WERI-Rb-1 (cell line): ENCODE results near the gene B3GNT7.

Source experiments
- DNase-seq: peaks from one replicate; pipeline ENCODE4 v3.0.0-alpha.2; 2020
- H3K27ac ChIP-seq: fragments of 250-450 bp; sonication (Bioruptor Pico); 2 replicates; pipeline ENCODE4 v1.5.1; 2020; ENCODE audit warnings: mild to moderate bottlenecking, moderate library complexity
- H3K27me3 ChIP-seq: fragments of 250-450 bp; sonication (Bioruptor Pico); 2 replicates; pipeline ENCODE4 v1.5.1; 2021; ENCODE audit warnings: mild to moderate bottlenecking, low read depth, moderate library complexity; ENCODE audit not compliant: insufficient read depth, severe bottlenecking
- H3K36me3 ChIP-seq: fragments of 250-450 bp; sonication (Bioruptor Pico); 2 replicates; pipeline ENCODE4 v1.5.1; 2020; ENCODE audit warnings: mild to moderate bottlenecking, moderate library complexity
- H3K4me3 ChIP-seq: 2 replicates; pipeline ENCODE4 v1.5.1; 2011; ENCODE audit warnings: low read depth, mild to moderate bottlenecking, control low read depth, low read length
- H3K9me3 ChIP-seq: fragments of 250-450 bp; sonication (Bioruptor Pico); 2 replicates; pipeline ENCODE4 v1.5.1; 2021; ENCODE audit warnings: mild to moderate bottlenecking, moderate library complexity; ENCODE audit not compliant: severe bottlenecking
- TF ChIP-seq, protein P1 (sequence below): IDR thresholded peaks from 2 replicates; pipeline ENCODE4 v1.5.1; 2011; ENCODE audit warnings: low read depth, mild to moderate bottlenecking, control low read depth, inconsistent platforms, low read length

Gene B3GNT7

DNA sequence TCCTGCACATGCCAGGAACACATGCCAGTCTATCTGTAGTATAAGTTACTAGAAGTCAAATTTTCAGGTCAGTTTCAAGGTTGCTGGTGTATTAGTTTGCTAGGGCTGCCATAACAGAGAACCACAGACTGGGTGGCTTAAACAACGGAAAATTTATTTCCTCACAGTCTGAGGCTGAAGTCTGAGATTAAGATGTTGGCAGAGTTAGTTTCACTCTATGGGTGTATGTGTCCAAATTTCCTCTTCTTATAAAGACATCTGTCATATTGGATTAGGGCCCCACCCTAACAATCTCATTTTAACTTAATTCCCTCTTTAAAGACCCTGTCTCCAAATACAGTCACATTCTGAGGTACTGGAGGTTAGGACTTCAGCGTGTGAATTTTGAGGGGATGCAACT lies 26.5 kb downstream of the B3GNT7 start:
- H3K27me3 ChIP-seq = no peaks in the 10 kb centered on the region
- no peak overlapping the region for H3K27ac ChIP-seq
- H3K36me3 ChIP-seq = no peaks in the 10 kb centered on the region
- H3K9me3 ChIP-seq = no peaks in the 10 kb centered on the region
- H3K4me3 ChIP-seq = no peak overlapping the region
- TF ChIP-seq, protein P1, sequence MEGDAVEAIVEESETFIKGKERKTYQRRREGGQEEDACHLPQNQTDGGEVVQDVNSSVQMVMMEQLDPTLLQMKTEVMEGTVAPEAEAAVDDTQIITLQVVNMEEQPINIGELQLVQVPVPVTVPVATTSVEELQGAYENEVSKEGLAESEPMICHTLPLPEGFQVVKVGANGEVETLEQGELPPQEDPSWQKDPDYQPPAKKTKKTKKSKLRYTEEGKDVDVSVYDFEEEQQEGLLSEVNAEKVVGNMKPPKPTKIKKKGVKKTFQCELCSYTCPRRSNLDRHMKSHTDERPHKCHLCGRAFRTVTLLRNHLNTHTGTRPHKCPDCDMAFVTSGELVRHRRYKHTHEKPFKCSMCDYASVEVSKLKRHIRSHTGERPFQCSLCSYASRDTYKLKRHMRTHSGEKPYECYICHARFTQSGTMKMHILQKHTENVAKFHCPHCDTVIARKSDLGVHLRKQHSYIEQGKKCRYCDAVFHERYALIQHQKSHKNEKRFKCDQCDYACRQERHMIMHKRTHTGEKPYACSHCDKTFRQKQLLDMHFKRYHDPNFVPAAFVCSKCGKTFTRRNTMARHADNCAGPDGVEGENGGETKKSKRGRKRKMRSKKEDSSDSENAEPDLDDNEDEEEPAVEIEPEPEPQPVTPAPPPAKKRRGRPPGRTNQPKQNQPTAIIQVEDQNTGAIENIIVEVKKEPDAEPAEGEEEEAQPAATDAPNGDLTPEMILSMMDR = no peak
- no peak for DNase-seq

DNA sequence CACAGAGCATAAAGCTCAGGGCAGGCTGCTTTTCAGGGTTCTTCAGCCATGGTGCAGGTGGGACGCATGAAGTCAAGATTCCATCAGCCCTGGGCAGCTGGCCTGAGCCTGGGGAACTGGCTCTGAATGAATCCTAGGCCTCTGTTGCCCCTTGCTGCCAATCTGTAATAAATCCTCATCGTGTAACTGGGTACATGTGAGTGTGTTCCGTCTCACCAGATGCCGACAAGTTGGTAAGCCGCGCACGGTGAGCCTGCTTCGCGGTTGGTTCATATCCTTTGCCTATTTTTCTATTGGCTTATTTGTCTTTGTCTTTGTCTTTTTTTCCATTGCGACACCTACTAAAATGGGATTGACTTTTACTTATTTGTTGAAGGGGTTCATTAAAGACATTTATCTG lies 27.7 kb downstream of the B3GNT7 start:
- H3K27me3 ChIP-seq = no peaks in the 10 kb centered on the region
- TF ChIP-seq, protein P1 = no peak
- no peaks in the 10 kb centered on the region for H3K36me3 ChIP-seq
- H3K9me3 ChIP-seq = no peaks in the 10 kb centered on the region
- H3K4me3 ChIP-seq = no peak overlapping the region
- H3K27ac ChIP-seq = no peak overlapping the region
- no peak for DNase-seq

DNA sequence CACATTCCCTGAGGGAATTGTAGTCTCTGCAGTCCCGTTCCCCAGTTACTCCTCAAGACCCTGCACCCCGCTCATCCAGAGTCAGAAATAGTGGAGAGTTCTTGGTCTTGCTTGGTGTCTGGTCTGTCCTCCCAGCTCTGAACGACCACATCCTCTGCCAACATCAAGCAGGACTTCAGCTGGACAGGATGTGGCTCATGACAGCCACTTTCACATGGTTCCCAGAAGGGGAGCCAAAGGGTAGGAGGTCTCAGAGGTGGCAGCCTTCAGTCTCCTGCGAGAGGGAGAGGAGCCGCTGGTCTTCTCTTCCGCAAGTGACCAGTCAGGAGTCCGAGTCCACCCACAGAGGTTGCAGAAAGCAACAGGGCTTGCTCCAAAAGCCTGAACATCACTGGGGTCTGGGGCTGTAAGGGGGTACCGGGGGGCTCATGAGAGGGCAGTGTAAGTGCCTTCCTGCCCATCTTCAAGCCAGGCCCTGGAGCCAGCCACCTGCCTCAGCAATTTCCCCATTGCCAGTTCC lies 29.8 kb downstream of the B3GNT7 start:
- TF ChIP-seq, protein P1 = no peak
- H3K27ac ChIP-seq = no peak overlapping the region
- H3K36me3 ChIP-seq = no peaks in the 10 kb centered on the region
- no peak overlapping the region for H3K4me3 ChIP-seq
- no peaks in the 10 kb centered on the region for H3K9me3 ChIP-seq
- no peak for DNase-seq
- H3K27me3 ChIP-seq = no peaks in the 10 kb centered on the region

DNA sequence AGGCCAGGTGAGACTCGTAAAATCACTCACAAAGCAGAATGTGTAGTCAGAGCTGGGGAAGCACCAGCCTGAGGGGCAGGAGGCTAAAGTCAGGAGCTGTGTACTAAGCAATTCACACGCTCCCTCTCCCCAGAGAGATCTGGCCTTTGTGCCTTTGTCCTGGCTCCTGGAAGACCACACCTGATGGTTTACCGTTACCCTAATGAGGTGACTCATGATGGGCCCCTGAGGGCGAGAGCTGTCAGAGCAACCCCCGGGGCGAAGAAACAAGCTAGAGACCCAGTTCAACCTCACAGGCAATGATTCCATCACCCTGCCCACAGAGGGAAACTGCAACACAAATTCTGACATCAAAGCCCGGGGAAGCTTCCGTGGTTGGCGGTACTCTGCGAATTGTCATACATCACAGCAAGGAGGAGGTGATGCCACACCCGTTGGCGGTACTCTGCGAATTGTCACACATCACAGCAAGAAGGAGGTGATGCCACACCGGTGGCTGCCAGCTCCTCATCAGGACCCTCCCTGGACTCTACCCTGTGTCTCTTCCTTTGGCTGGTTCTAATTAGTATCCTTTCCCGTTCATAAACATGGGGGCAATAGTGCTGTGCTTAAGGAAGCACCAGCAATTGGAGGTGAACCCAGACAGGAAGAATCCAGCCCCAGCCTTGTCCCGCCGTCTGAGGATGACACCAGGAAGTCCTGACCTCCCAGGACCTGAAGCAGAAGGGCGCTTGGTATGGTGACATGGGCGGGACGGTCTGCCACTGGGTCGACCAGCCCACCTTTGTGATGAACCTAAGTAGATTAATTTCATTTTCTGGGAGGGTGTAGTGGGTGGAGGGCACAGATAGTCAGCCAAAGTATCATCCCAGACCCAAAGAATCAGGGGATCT lies 30.5 kb downstream of the B3GNT7 start:
- TF ChIP-seq, protein P1 = no peak

DNA sequence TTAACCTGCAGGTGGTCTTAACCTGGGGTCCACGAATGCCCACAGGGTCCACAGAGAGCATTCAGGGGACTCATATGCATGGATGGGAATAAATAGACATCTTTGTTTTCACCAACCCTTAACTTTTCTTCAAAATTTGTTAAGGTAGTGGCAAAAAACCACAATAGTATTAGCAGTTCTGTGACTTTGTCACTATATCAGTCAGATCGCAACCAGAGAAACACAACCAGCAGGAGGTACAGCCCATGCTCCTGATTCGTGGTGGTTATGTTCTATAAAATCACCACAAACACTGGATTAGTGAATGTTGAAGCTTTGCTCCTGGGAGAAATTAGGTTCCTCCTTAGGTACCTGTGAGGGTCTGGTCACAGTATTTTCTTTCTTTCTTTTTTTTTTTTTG lies 31.6 kb downstream of the B3GNT7 start:
- no peak for DNase-seq
- peaks cover 9% of the 10 kb centered on the region for H3K9me3 ChIP-seq

More for the DNA sequence above, 30.5 kb downstream of the B3GNT7 start:
- Histone ChIP-seq H3K27me3 (no peaks in the 10 kb centered on the region), H3K27ac (no peak overlapping the region), H3K4me3 (no peak overlapping the region), H3K9me3 (peaks cover 3% of the 10 kb centered on the region), H3K36me3 (no peaks in the 10 kb centered on the region)
- DNase-seq = no peak

More for the DNA sequence above, 31.6 kb downstream of the B3GNT7 start:
- H3K27me3 ChIP-seq = no peaks in the 10 kb centered on the region
- H3K4me3 ChIP-seq = no peak overlapping the region
- TF ChIP-seq, protein P1 = no peak
- no peaks in the 10 kb centered on the region for H3K36me3 ChIP-seq
- no peak overlapping the region for H3K27ac ChIP-seq
